Endodermal cell (in vitro differentiated cells): Measurements from ENCODE around the gene COL9A2. TPM values are rescaled to one million over a fixed set of nuclear protein-coding genes. Genes with fewer than 3 reads are reported as not detected.
A peak's percentile ranks its signal among the peaks of the same experiment; 100 is the strongest.

Source experiments
- DNase-seq: peaks from one replicate; pipeline ENCODE4 v3.0.0-alpha.2; 2017
- H3K27ac ChIP-seq: 2 replicates; pipeline ENCODE4 v1.5.1; 2013; ENCODE audit warnings: mild to moderate bottlenecking, low read depth, low read length, moderate library complexity
- H3K27me3 ChIP-seq: 2 replicates; pipeline ENCODE4 v1.6.1; 2013; ENCODE audit warnings: mild to moderate bottlenecking, low read length, moderate library complexity; ENCODE audit not compliant: insufficient read depth, control insufficient read depth, poor library complexity, severe bottlenecking
- H3K36me3 ChIP-seq: 2 replicates; pipeline ENCODE4 v1.7.0; 2013; ENCODE audit warnings: mild to moderate bottlenecking, low read length, moderate library complexity; ENCODE audit not compliant: control insufficient read depth, insufficient read depth
- H3K4me1 ChIP-seq: one replicate; pipeline ENCODE4 v1.7.0; 2013; ENCODE audit warnings: low read length; ENCODE audit not compliant: control insufficient read depth, insufficient read depth
- H3K4me3 ChIP-seq: 2 replicates; pipeline ENCODE4 v1.5.1; 2013; ENCODE audit warnings: mild to moderate bottlenecking, low read length, moderate library complexity
- H3K9ac ChIP-seq: 2 replicates; pipeline ENCODE4 v1.6.1; 2013; ENCODE audit warnings: mild to moderate bottlenecking, low read length, moderate library complexity; ENCODE audit not compliant: poor library complexity, severe bottlenecking; ENCODE audit errors: extremely low read depth
- H3K9me3 ChIP-seq: 2 replicates; pipeline ENCODE4 v1.6.1; 2013; ENCODE audit warnings: mild to moderate bottlenecking, low read length, moderate library complexity; ENCODE audit not compliant: control insufficient read depth
- H3K27ac Mint-ChIP-seq: 2 replicates; pipeline ENCODE4 v1.8.0; 2020; ENCODE audit warnings: mixed read lengths
- H3K27me3 Mint-ChIP-seq: 2 replicates; pipeline ENCODE4 v1.8.0; 2021; ENCODE audit warnings: mild to moderate bottlenecking, mixed read lengths; ENCODE audit not compliant: insufficient read depth
- H3K36me3 Mint-ChIP-seq: 2 replicates; pipeline ENCODE4 v1.8.0; 2020; ENCODE audit warnings: low read depth, mixed read lengths
- H3K4me1 Mint-ChIP-seq: 2 replicates; pipeline ENCODE4 v1.8.0; 2020; ENCODE audit warnings: mixed read lengths
- H3K4me3 Mint-ChIP-seq: 2 replicates; pipeline ENCODE4 v1.8.0; 2020; ENCODE audit warnings: mild to moderate bottlenecking, moderate library complexity, mixed read lengths
- H3K9me3 Mint-ChIP-seq: 2 replicates; pipeline ENCODE4 v1.8.0; 2020; ENCODE audit warnings: mild to moderate bottlenecking, mixed read lengths
- WGBS, 2 experiments: methylation state at CpG; one replicate each; pipeline versions ENCODE4 v1.1.5 to v1.1.7; 2013; ENCODE audit warnings: missing lambda C conversion rate in 2 of 2, mixed read lengths in 1 of 2; ENCODE audit not compliant: insufficient coverage in 1 of 2, insufficient read length in 1 of 2; 5-methylcytosine and 5-hydroxymethylcytosine counted together
- total RNA-seq, 2 donors: library from RNA; stranded (reverse); fragmentation: NEBNext Ultra II Directional in 1 of 2; extraction: Animal tissue kit (Norgen Biotek cat#: 25700) in 1 of 2; gene quantifications; 2 replicates in 1 of 2; 3 replicates in 1 of 2; pipeline ENCODE4 v1.2.1, GENCODE V29; 2021
- TF ChIP-seq, protein P1 (sequence below): fragments of 200-600 bp; sonication (generic); conservative IDR thresholded peaks from 2 replicates; pipeline ENCODE4 v1.5.0; 2021; ENCODE audit warnings: antibody characterized with exemption, mild to moderate bottlenecking

COL9A2 gene
- total RNA-seq, 2 donors from 2014 or later: 295 to 470 TPM

DNA sequence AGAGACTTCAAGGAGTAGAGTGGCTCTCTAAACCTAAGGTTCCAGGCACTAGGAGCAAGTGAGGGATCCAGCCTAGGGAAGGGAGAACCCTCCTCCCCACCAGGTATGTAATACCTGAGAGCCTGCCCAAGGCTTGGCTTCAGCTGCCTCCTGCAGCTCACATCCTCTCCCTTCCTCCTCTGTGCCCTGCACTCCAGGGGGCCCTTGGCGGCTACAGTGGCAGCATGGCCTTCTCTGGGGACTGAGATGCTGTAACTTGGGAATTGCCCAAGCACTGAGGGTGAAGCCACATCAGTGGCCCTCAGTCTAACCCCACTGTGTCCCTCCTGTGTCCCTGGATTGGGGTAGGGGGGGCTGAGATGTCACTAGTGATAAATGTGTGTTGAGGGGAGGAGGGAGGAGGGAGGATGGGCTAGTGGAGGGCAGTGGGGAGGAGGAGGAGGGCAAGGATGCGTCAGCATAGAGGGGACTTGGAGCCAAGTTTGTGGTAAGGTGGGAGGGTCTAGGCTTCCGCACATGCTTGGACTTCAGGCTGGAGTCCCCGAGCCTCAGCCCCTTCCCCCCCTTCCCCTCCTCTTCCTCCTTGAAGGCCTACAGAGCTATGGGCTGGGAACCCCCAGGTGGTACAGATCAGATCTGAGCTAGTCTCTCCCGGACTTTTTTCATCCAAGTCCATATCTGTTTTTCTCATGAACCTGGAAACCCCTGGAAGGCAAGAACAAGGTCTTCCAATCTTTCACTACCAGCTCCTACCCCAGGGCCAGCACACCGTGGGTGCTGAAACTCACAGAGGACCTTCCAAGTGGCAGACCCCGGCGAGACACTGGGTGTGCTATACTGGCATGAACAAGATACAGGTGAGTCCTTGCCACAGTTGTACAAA, 17.5 kb downstream of the COL9A2 start:
- TF ChIP-seq, protein P1, sequence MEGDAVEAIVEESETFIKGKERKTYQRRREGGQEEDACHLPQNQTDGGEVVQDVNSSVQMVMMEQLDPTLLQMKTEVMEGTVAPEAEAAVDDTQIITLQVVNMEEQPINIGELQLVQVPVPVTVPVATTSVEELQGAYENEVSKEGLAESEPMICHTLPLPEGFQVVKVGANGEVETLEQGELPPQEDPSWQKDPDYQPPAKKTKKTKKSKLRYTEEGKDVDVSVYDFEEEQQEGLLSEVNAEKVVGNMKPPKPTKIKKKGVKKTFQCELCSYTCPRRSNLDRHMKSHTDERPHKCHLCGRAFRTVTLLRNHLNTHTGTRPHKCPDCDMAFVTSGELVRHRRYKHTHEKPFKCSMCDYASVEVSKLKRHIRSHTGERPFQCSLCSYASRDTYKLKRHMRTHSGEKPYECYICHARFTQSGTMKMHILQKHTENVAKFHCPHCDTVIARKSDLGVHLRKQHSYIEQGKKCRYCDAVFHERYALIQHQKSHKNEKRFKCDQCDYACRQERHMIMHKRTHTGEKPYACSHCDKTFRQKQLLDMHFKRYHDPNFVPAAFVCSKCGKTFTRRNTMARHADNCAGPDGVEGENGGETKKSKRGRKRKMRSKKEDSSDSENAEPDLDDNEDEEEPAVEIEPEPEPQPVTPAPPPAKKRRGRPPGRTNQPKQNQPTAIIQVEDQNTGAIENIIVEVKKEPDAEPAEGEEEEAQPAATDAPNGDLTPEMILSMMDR: no peak
- Histone ChIP-seq H3K27me3 (no peaks in the 10 kb centered on the region), H3K27ac (no peak overlapping the region), H3K9me3 (no peaks in the 10 kb centered on the region), H3K9ac (no peak overlapping the region), H3K36me3 (peaks cover 11% of the 10 kb centered on the region), H3K4me1 (no peaks in the 10 kb centered on the region), H3K4me3 (no peak overlapping the region)
- Mint-ChIP-seq H3K27me3 (no peaks in the 10 kb centered on the region), H3K27ac (peak overlapping the region; percentile 32), H3K4me3 (no peak overlapping the region), H3K9me3 (no peaks in the 10 kb centered on the region), H3K36me3 (peaks cover 14% of the 10 kb centered on the region), H3K4me1 (no peaks in the 10 kb centered on the region)
- WGBS, 2 experiments: 83 to 89% methylated on average over 5 to 8 of the region's 8 CpGs
- no peak for DNase-seq

DNA sequence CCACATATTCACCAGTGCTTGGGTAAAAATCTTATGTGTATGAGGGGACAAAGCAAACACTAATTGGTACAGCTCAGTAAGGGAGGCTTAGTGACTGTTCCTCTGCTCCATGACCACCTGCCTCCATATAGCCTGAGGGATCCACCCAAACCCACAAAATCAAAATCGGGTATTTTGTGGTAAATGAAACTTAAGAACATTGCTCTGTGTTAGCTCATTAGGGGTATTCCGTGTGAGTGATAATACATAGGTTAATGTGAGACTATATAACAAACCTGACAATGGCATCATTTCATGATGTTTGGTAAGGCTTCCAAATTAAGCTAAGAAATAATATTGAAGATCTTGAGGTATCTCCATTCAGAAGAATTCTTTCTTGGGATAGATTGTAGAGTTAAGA, 25.8 kb downstream of the COL9A2 start:
- Mint-ChIP-seq H3K36me3 (peaks cover 61% of the 10 kb centered on the region), H3K9me3 (no peaks in the 10 kb centered on the region), H3K4me3 (no peak overlapping the region), H3K27ac (no peak overlapping the region), H3K27me3 (no peaks in the 10 kb centered on the region), H3K4me1 (no peaks in the 10 kb centered on the region)
- no peak overlapping the region for H3K9ac ChIP-seq
- peaks cover 66% of the 10 kb centered on the region for H3K36me3 ChIP-seq
- H3K27ac ChIP-seq: no peak overlapping the region
- no peaks in the 10 kb centered on the region for H3K4me1 ChIP-seq
- TF ChIP-seq, protein P1: no peak
- H3K27me3 ChIP-seq: no peaks in the 10 kb centered on the region
- no peaks in the 10 kb centered on the region for H3K9me3 ChIP-seq
- H3K4me3 ChIP-seq: no peak overlapping the region
- no peak for DNase-seq
- 87% methylated on average over 2 of the region's 2 CpGs; no CpG with 5 or more reads in 1 of the 2 experiments for WGBS, 2 experiments

DNA sequence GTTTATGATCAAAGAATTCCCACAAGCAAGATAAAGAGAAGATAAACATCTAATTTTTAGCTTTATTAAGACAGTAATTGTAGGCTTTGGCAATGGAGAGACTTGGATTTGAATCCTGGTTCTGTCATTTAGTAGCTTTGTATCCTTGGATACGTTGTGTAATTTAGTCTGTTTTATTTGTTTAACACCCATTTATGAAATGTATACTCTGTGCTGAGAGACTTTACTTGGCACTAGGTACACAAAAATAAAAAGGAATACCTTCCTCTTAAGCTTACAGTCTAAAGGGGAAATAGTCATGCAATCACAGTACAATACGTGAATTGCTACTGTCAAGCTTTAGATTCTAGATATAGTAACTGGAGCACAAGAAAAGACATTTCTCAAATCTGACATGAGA, 35.2 kb downstream of the COL9A2 start:
- H3K9me3 ChIP-seq: no peaks in the 10 kb centered on the region
- Mint-ChIP-seq H3K9me3 (no peaks in the 10 kb centered on the region), H3K4me1 (no peaks in the 10 kb centered on the region), H3K4me3 (no peak overlapping the region), H3K27me3 (no peaks in the 10 kb centered on the region), H3K36me3 (peaks cover 41% of the 10 kb centered on the region), H3K27ac (no peak overlapping the region)
- H3K27me3 ChIP-seq: no peaks in the 10 kb centered on the region
- H3K4me1 ChIP-seq: no peaks in the 10 kb centered on the region
- no peak overlapping the region for H3K4me3 ChIP-seq
- TF ChIP-seq, protein P1: no peak
- WGBS, 2 experiments: 86 to 98% methylated on average over 1 to 2 of the region's 2 CpGs
- peaks cover 61% of the 10 kb centered on the region for H3K36me3 ChIP-seq
- no peak overlapping the region for H3K9ac ChIP-seq
- no peak for DNase-seq
- H3K27ac ChIP-seq: no peak overlapping the region
